HG03354 (cell line): ENCODE results near the gene SNX27.

ENCODE experiments used
- ATAC-seq: cut with Tn5 transposase; IDR thresholded peaks from one replicate; pipeline ENCODE4 v1.9.1; 2021; ENCODE audit warnings: mild to moderate bottlenecking; ENCODE audit not compliant: unreplicated experiment, poor library complexity, severe bottlenecking

The SNX27 gene

GRCh38 chr1:151741516-151741915, 129.7 kb downstream of the SNX27 start:
- no peak for ATAC-seq
